Fibroblast of the conjunctiva (primary cell): Measurements from ENCODE around the gene PCNX2.
"Not testable (repeated sequence)": the region's sequence is repeated elsewhere in the genome, so short reads cannot be mapped to it uniquely, and the experiment has no call there.

Experiments
- DNase-seq: peaks from one replicate; pipeline ENCODE4 v3.0.0-alpha.2; 2010; ENCODE audit warnings: low read depth

Gene PCNX2

DNA sequence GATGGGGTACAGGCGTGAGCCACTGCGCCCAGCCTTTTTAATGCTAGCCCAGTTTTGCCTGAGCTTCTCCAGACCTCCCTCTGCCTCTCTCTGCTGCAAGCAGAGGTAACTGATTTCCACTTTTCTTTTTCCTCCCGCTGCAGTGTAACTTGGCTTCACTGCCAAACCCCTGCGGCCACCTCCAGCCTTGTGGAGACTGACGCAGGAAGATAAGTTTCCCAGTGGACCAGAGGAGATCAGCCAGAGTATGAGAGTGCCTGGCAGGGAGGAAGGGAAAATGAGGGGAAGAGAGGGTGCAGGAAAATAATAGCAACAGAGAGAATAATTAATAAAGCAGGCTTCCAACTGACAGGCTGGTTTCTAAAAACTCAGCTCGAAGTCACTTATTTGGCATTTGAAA lies 143.7 kb downstream of the PCNX2 start:
- DNase-seq: no peak

DNA sequence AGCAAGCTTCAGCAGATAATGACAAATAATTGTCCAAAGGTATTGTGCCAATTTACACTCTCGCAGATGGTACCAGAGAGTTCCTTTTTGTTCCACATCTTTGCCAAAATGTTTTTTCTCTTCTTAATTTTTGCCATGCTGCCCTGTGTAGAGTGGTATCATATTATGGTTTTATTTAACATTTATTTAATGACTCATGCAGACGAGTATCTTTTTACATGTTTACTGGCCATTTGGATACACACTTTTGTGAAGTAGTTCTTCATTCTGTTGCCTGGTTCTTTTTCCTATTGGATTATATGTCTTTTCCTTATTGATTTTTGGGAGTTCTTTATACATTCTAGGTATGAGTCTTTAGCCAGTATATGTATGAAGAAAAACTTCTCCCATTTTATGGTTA lies 151.1 kb downstream of the PCNX2 start:
- DNase-seq: no peak

- no peak for DNase-seq
These were observed 152.3 kb downstream of the PCNX2 start for GRCh38 chr1:233143241-233143640.

GRCh38 chr1:233140974-233141373 lies 154.6 kb downstream of the PCNX2 start:
- peak; percentile 39 for DNase-seq

DNA sequence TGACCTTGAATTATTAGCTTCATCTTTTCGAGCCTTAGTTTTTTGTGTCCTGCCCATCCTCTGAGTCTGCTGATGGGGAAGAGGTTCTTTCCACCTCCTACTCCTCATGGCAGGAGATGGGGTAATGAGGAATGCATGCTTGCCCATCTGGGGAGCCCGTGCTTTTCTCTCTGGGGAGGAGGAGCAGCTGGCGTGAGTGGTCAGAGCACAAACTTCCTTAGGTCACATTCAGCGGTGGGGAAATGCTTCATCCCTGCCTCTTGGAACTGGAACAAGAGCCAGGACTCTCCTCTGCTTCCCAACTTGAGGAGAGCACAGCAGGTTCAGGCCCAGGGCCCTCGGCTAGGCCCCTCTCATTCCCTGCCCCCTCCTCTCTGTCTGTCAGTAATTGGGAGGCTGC lies 155.0 kb downstream of the PCNX2 start:
- no peak for DNase-seq

DNA sequence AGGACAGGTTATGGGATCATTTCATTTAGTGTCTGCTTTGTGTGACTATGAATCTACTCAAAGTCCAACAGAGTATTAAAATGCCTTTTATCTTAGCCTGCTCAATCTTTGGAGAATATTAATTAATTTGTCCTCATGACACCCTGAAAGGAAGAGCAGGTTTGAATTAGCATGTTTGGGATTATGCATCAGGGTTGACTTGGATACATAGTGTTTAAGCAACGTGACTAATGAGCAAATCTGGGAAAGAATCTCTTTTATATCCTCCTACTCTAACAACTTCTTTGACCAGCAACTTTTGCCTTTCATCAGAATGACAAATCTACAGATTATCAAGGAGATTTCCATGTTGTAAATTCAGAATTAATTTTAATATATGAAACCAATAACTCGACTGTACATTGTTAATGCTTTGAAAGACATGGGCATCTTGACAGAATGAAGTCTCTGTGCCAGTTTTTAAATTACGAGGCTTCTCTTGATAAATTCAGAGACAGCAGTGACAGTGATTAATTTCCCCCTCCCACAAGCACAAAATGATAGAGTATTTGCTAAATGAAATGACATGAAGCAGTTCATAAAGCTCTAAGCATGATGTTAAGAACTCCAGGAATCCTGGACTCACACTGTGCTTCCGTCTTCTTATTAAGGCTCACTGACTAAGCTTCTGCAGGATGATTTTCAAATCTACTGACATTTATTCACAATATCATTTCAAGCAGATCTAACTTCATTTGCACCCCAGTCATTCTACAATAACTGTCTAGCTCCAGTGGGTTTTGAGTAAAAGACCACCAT lies 156.5 kb downstream of the PCNX2 start:
- DNase-seq: no peak

DNA sequence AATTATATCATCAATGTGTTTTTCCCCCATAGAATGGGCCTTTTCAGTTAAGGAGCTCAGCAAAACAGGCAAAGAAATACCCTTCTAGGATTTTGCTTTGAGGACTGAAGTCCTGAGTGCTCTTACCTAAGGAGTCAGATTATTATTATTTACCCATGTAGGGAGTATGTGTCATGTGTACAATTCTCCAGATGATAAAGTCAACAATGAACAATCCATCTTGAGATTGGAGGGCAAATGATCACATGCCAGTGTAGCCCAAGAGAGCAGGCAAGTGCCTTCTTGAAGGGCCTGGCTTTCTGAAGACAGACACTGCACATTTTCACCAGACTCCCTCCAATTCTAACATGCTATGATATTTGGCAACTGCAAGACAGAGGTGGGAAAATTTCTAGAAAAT lies 159.7 kb downstream of the PCNX2 start:
- DNase-seq: no peak

- DNase-seq: no peak
These were observed 163.1 kb downstream of the PCNX2 start for GRCh38 chr1:233132445-233132844.

DNA sequence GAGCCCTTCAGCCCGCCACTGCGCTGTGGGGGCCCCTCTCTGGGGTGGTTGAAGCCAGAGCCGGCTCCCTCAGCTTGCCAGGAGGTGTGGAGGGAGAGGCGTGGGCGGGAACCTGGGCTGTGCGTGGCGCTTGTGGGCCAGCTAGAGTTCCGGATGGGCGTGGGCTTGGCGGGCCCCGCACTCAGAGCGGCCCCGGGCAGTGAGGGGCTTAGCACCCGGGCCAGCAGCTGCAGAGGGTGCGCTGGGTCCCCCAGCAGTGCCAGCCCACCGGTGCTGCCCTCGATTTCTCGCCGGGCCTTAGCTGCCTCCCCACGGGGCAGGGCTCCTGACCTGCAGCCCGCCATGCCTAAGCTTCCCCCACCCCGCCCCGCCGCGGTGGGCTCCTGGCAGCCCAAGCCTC lies 166.5 kb downstream of the PCNX2 start:
- DNase-seq: not testable (repeated sequence)

DNA sequence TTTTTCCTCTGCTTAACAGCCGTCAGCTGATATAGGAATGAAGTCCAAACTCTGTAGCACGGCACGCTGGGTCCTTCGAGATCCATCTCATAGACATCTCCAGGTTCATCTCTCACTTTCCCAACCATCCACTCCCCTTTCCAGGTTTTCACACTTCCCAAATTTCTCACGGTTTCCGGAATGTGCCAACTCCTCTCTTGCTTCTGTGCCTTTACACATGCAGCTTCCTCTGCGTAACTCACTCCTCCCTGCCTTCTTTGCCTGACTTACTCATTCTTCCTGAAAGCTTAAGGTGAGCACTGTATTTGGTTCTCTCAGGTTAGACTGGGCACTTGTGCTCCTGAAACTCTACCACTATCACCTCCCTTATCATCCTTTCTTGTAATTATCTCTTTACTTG lies 168.4 kb downstream of the PCNX2 start:
- DNase-seq: no peak

GRCh38 chr1:233122779-233123178 lies 172.7 kb downstream of the PCNX2 start:
- DNase-seq: no peak

GRCh38 chr1:233121947-233122559 lies 173.5 kb downstream of the PCNX2 start:
- DNase-seq: no peak

DNA sequence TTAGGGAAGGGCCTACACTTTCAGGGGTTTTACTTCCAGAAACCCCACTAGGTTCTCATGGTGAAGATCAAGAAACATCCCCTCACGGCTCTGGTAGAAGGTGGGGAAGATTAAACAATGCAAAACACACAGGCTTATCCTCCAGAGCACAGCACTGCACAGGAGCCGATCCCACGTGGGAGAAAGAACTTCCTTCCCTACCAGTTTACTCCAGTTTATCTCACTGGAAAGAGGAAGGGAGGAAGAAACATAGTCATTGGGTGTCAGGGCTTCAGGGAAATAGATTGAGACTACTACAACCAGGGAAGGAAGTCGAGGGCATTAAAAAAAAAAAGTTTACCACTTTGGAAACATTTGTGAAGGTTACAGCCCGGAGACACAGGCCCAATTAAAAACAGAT lies 180.7 kb downstream of the PCNX2 start:
- DNase-seq: no peak

GRCh38 chr1:233114159-233114558 lies 181.4 kb downstream of the PCNX2 start:
- no peak for DNase-seq

DNA sequence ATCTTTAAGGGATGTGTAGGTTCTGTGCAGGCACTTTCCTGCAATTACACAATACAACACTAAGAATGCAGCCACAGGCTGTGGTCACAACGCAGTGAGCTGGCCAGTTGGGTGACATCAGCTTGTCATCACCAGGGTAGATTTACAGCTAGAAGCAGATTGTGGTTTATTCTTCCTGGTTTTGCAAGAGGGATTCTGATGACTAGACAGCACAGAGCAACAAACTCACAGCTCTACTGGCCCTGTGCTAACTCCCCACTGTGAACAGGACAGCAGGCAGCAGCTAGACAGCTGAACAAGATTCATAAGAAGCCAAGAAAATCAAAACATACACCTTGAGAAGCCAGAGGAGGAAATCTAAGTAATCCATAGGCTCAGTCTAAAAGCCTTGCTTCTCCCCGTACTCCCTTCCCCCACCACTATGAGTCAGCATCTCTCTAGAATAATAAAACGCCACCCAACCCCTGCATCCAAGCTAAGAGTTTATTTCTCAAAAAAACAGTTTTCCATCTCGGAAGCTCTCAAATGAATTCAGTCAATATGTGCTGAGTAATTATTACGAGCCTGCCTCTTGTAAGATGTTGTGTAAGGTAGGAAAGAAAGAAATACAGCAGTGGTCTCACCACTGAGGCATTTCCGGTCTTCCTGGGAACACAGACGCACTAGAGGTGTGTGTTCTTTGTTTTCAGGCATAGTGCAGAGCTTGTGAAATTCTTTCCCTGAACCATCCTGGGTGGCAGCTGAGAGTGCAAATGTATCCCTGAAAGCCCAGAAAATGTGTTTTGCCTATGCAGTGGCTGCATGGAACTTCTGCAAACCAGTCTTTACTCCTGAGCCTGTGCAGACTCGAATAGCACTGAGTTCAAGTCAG lies 182.3 kb downstream of the PCNX2 start:
- DNase-seq: peak; percentile 96

DNA sequence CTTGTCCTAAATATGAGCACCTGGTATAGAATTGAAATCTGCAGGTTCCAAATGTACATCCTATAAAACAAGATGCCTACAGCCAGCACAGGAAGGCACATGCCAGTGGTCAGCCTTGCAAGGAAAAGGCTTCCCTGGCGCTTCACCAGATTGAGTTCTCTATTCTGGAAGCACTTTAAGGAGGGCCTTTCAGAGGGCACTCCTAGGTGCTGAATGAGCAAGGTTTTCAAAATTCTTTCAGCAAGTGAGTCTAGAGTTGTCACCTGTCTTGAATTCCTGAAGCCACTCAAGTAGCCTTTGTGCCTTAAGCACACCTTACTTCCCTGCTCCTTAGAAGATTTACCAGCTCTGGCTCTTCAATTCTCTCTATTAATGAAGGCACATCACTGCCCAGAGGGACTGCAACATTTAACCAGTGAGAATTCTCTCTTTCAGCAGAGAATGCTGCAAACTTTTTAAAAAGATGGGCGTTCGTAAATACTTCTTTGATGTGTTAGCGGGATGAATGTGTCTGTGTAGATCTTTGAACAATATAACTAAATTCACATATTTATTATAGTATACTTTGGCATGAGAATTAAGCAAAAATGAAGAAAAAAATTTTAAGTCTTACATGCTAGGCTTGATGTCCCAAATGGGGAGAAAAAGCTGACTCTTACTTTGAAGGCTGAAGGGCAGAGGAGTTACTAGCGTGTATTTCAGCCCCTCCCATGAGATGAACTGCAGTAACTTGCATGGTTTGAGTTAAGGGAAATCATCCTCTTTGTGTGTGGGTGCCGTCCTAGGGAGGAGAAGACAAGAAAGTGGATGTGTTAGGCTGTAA lies 183.1 kb downstream of the PCNX2 start:
- no peak for DNase-seq

DNA sequence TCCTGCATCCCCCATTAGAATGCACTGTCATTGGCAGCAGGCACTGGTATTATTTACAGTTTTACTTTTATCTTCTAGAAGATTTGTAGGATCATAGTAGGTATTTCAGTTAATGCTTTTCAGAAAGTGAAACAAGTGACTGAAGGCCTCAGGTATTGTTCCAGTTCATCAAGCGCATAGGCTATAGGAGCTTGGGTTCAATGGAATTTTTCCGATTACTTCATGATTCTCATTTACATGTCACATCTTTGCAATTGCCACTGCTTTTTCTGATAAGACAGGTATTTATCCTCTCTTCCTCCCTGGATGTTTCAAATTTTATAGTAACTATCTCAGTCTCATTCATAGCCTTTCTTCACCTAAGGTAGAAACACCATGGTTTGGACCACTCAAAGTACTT lies 183.8 kb downstream of the PCNX2 start:
- no peak for DNase-seq

- no peak for DNase-seq
These were observed 186.4 kb downstream of the PCNX2 start for GRCh38 chr1:233109096-233109495.

GRCh38 chr1:233107716-233108130 lies 187.8 kb downstream of the PCNX2 start:
- DNase-seq: not testable (repeated sequence)

- no peak for DNase-seq
These were observed 188.3 kb downstream of the PCNX2 start for GRCh38 chr1:233107130-233107660.

GRCh38 chr1:233105225-233105624 lies 190.3 kb downstream of the PCNX2 start:
- DNase-seq: no peak

DNA sequence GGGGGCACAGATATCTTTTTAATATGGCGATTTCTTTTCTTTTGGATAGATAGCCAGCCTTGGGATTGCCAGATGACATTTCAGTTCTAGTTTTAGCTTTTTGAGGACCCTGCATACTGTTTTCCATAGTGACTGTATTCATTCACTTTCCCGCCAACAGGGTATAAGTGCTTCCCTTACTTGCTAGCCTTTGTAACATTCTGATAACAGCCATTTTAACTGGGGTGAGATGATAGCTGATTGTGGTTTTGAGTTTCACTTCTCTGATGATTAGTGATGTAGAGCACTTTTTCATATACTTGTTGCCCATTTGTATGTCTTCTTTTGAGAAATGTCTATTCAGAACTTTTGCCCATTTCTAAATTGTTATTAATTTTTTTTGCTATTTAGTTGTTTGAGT lies 193.2 kb downstream of the PCNX2 start:
- no peak for DNase-seq
